Measurements from ENCODE around the gene KDM4B. TPM values are rescaled to one million over a fixed set of nuclear protein-coding genes. Genes with fewer than 3 reads are reported as not detected.

The KDM4B gene
- polyA plus RNA-seq, 3 donors = 6.4 to 22.7 (median 12.7) TPM

- no peak for DNase-seq
- Histone ChIP-seq H3K79me2 (ENCODE audit: insufficient read depth, low read length) (no peaks in the 10 kb centered on the region), H3K4me3 (replicated peaks in 1 of 3; ENCODE audit: low read depth in 2 of 3, low read length in 3 of 3) (no peak overlapping the region), H4K20me1 (ENCODE audit: insufficient read depth, low read length) (peaks cover 83% of the 10 kb centered on the region), H3K27ac (ENCODE audit: low read depth in 1 of 2, low read length in 2 of 2) (no peak overlapping the region), H3K9me3 (replicated peaks in 1 of 2; ENCODE audit: control insufficient read depth in 1 of 2, insufficient read depth in 1 of 2, low read length in 2 of 2) (no peaks in the 10 kb centered on the region), H3K4me1 (ENCODE audit: control insufficient read depth in 1 of 2, insufficient read depth in 2 of 2, low read length in 2 of 2) (peaks cover 2 to 12% of the 10 kb centered on the region in 2 donors), H3K9ac (ENCODE audit: insufficient read depth, low read length, poor library complexity, severe bottlenecking) (no peak overlapping the region), H3K27me3 (ENCODE audit: control insufficient read depth in 2 of 2, insufficient read depth in 2 of 2, low read length in 2 of 2) (no peaks in the 10 kb centered on the region), H3K36me3 (replicated peaks in 1 of 2; ENCODE audit: control insufficient read depth in 1 of 2, insufficient read depth in 2 of 2, low read length in 2 of 2) (peaks cover 67 to 68% of the 10 kb centered on the region in 2 donors), H2AFZ (ENCODE audit: insufficient read depth, low read depth, low read length, poor library complexity, severe bottlenecking) (no peak overlapping the region), H3K4me2 (replicated peaks; ENCODE audit: extremely low read depth, low read length, poor library complexity, severe bottlenecking) (no peak overlapping the region)
- H3K4me3 Mint-ChIP-seq = no peak overlapping the region
- H3K36me3 Mint-ChIP-seq = peaks cover 56 to 70% of the 10 kb centered on the region in 2 donors
- peak overlapping the region in 2 of 7 donors; percentile 23 to 40 for H3K27ac Mint-ChIP-seq
- TF ChIP-seq, protein P1, sequence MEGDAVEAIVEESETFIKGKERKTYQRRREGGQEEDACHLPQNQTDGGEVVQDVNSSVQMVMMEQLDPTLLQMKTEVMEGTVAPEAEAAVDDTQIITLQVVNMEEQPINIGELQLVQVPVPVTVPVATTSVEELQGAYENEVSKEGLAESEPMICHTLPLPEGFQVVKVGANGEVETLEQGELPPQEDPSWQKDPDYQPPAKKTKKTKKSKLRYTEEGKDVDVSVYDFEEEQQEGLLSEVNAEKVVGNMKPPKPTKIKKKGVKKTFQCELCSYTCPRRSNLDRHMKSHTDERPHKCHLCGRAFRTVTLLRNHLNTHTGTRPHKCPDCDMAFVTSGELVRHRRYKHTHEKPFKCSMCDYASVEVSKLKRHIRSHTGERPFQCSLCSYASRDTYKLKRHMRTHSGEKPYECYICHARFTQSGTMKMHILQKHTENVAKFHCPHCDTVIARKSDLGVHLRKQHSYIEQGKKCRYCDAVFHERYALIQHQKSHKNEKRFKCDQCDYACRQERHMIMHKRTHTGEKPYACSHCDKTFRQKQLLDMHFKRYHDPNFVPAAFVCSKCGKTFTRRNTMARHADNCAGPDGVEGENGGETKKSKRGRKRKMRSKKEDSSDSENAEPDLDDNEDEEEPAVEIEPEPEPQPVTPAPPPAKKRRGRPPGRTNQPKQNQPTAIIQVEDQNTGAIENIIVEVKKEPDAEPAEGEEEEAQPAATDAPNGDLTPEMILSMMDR (IDR thresholded peaks at IDR 0.05) = no peak
- intact Hi-C loops (cut with micrococcal nuclease) = no loop called here
- peaks cover 0 to 1% (median 0%) of the 10 kb centered on the region in 7 donors for H3K9me3 Mint-ChIP-seq
- peaks cover 5 to 15% (median 6%) of the 10 kb centered on the region in 3 donors for H3K27me3 Mint-ChIP-seq (ENCODE audit: low read depth in 3 of 3)
- WGBS (ENCODE audit: insufficient coverage) = 97% methylated on average over 34 of the region's 44 CpGs
- H3K4me1 Mint-ChIP-seq = peaks cover 29% of the 10 kb centered on the region
Observed at GRCh38 chr19:5076440-5077208, 107.7 kb downstream of the KDM4B start.

DNA sequence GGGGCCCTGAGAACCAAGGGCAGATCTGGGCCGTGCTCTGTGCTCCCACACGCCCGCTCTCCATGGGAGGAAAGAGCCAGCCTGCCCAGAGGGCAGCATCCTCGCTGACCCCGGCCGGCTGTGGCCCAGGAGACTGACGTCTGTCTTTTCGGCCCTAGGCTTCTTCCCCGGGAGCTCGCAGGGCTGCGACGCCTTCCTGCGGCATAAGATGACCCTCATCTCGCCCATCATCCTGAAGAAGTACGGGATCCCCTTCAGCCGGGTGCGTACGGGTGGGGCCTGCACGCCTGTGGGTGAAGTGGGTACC is 108.2 kb downstream of the KDM4B start:
- Histone ChIP-seq H3K27ac (ENCODE audit: low read depth in 1 of 2, low read length in 2 of 2) (no peak overlapping the region), H3K4me3 (replicated peaks in 1 of 3; ENCODE audit: low read depth in 2 of 3, low read length in 3 of 3) (no peak overlapping the region)
- WGBS (ENCODE audit: insufficient coverage) = 97% methylated on average over 16 of the region's 19 CpGs

More for the DNA sequence above, 108.2 kb downstream of the KDM4B start:
- peaks cover 68 to 72% of the 10 kb centered on the region in 2 donors for H3K36me3 ChIP-seq (replicated peaks in 1 of 2; ENCODE audit: control insufficient read depth in 1 of 2, insufficient read depth in 2 of 2, low read length in 2 of 2)
- Mint-ChIP-seq H3K27me3 (ENCODE audit: low read depth in 3 of 3) (peaks cover 5 to 15% (median 6%) of the 10 kb centered on the region in 3 donors), H3K4me1 (peaks cover 29% of the 10 kb centered on the region), H3K27ac (no peak overlapping the region), H3K36me3 (peaks cover 58 to 72% of the 10 kb centered on the region in 2 donors), H3K4me3 (no peak overlapping the region), H3K9me3 (peaks cover 0 to 1% (median 0%) of the 10 kb centered on the region in 7 donors)
- H3K9me3 ChIP-seq (replicated peaks in 1 of 2; ENCODE audit: control insufficient read depth in 1 of 2, insufficient read depth in 1 of 2, low read length in 2 of 2) = no peaks in the 10 kb centered on the region
- no peak overlapping the region for H3K9ac ChIP-seq (ENCODE audit: insufficient read depth, low read length, poor library complexity, severe bottlenecking)
- no peaks in the 10 kb centered on the region for H3K79me2 ChIP-seq (ENCODE audit: insufficient read depth, low read length)
- peaks cover 82% of the 10 kb centered on the region for H4K20me1 ChIP-seq (ENCODE audit: insufficient read depth, low read length)
- no peak overlapping the region for H3K4me2 ChIP-seq (replicated peaks; ENCODE audit: extremely low read depth, low read length, poor library complexity, severe bottlenecking)
- no peak overlapping the region for H2AFZ ChIP-seq (ENCODE audit: insufficient read depth, low read depth, low read length, poor library complexity, severe bottlenecking)
- no peaks in the 10 kb centered on the region for H3K27me3 ChIP-seq (ENCODE audit: control insufficient read depth in 2 of 2, insufficient read depth in 2 of 2, low read length in 2 of 2)
- H3K4me1 ChIP-seq (ENCODE audit: control insufficient read depth in 1 of 2, insufficient read depth in 2 of 2, low read length in 2 of 2) = peaks cover 2 to 12% of the 10 kb centered on the region in 2 donors
- intact Hi-C loops (cut with micrococcal nuclease) = no loop called here
- DNase-seq = no peak
- TF ChIP-seq, protein P1 (IDR thresholded peaks at IDR 0.05) = no peak

All from CD14-positive monocyte (primary cell).